ENCODE results near the gene ADAM12. TPM values are rescaled to one million over a fixed set of nuclear protein-coding genes. Genes with fewer than 3 reads are reported as not detected.

ADAM12 gene
- total and polyA plus RNA-seq, 2 of the 13 experiments (the other 11 are each of a cell fraction or from before 2014, with no cell fraction given), result not detected

DNA sequence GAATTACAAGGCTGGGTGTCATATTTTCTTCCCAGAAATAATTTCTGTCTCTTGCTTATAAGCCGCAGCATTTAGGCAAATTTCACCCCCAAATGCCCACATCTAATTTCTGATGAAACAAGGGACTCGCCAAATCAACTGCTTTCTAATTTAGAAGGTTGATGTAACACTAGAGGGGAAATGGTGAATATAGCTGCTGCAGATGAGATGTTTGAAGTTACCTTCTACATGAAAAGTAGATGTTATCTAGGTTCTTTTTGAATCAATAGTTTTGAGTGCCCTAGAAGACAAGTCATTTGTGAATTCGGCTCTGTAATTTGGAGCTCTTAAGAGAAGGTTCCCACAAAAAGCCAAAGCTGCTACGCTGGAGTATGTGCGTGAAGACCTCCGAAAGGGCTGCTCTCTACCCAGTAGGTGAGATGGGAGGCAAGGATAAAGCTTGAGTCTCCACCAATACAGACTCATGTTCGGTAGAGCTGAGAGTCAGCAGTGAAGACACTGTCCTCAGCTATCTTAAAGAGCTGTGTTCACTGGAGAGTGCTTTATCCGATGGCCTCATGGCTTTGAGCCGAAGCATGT, 392.5 kb downstream of the ADAM12 start:
- Histone ChIP-seq H3K27ac (ENCODE audit: extremely low read length, insufficient read depth, low read length) (no peak overlapping the region), H3K79me2 (ENCODE audit: insufficient read depth, low read length) (no peaks in the 10 kb centered on the region), H2AFZ (ENCODE audit: low read length) (no peak overlapping the region), H4K20me1 (ENCODE audit: insufficient read depth, low read length) (no peaks in the 10 kb centered on the region), H3K9ac (ENCODE audit: insufficient read depth, low read depth, low read length) (no peak overlapping the region), H3K36me3 (replicated peaks in 1 of 2; ENCODE audit: control insufficient read depth in 1 of 2, insufficient read depth in 2 of 2, low read length in 2 of 2) (no peaks in the 10 kb centered on the region), H3K4me3 (replicated peaks in 1 of 3; ENCODE audit: insufficient read depth in 1 of 3, low read depth in 2 of 3, low read length in 3 of 3) (no peak overlapping the region), H3K9me3 (ENCODE audit: low read length) (no peaks in the 10 kb centered on the region), H3K4me1 (ENCODE audit: insufficient read depth, low read length) (no peaks in the 10 kb centered on the region), H3K4me2 (ENCODE audit: low read depth, low read length) (no peak overlapping the region), H3K27me3 (ENCODE audit: control insufficient read depth in 1 of 2, insufficient read depth in 2 of 2, low read length in 2 of 2) (peaks cover 2 to 57% of the 10 kb centered on the region in 2 experiments; a peak in 4 of 5 replicates)
- in situ Hi-C loops (cut with HindIII; ENCODE audit: extremely low pct_ligation_motif_present, low pct_unique_long_range_greater_than_20kb) (loop anchor here (25.0 kb wide), 1 partner anchor 391 kb away; the partner anchor contains the start of gene ADAM12), intact Hi-C loops (cut with micrococcal nuclease; ENCODE audit: unreplicated experiment) (no loop called here)
- BruUV-seq (replicated peaks), result no TSS peak
- 9% methylated on average over 9 of the region's 9 CpGs for WGBS (ENCODE audit: low lambda C conversion rate)
- POLR2A ChIA-PET, result no interaction called here
- no peak for DNase-seq (ENCODE audit: low spot score)
- no peak for FAIRE-seq
- no peak for ATAC-seq
- CTCF ChIA-PET (ENCODE audit: low intra/inter-chr PET ratio, low total read pairs), result no interaction called here
- no peak for TF ChIP-seq KLF9 (CRISPR knock-in tag; IDR thresholded peaks at IDR 0.05; ENCODE audit: low read depth)
- TF ChIP-seq RARA (CRISPR knock-in tag; IDR thresholded peaks at IDR 0.05), result no peak
- no peak for TF ChIP-seq ZNF224 (CRISPR knock-in tag; IDR thresholded peaks at IDR 0.05)
- TF ChIP-seq NFE2L1 (CRISPR knock-in tag; IDR thresholded peaks at IDR 0.05; ENCODE audit: borderline replicate concordance), result no peak
- TF ChIP-seq HCFC1 (IDR thresholded peaks at IDR 0.05; ENCODE audit: low read depth, low read length), result no peak
- TF ChIP-seq, protein P1, sequence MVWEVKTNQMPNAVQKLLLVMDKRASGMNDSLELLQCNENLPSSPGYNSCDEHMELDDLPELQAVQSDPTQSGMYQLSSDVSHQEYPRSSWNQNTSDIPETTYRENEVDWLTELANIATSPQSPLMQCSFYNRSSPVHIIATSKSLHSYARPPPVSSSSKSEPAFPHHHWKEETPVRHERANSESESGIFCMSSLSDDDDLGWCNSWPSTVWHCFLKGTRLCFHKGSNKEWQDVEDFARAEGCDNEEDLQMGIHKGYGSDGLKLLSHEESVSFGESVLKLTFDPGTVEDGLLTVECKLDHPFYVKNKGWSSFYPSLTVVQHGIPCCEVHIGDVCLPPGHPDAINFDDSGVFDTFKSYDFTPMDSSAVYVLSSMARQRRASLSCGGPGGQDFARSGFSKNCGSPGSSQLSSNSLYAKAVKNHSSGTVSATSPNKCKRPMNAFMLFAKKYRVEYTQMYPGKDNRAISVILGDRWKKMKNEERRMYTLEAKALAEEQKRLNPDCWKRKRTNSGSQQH (CRISPR knock-in tag; IDR thresholded peaks at IDR 0.05; ENCODE audit: low read depth), result no peak
- TF ChIP-seq SMARCC2 (IDR thresholded peaks at IDR 0.05), result no peak
- TF ChIP-seq PLRG1 (conservative IDR thresholded peaks at IDR 0.05), result no peak
- TF ChIP-seq SAFB2 (CRISPR knock-in tag; IDR thresholded peaks at IDR 0.05; ENCODE audit: borderline replicate concordance, low read depth), result no peak
- TF ChIP-seq, protein P2, sequence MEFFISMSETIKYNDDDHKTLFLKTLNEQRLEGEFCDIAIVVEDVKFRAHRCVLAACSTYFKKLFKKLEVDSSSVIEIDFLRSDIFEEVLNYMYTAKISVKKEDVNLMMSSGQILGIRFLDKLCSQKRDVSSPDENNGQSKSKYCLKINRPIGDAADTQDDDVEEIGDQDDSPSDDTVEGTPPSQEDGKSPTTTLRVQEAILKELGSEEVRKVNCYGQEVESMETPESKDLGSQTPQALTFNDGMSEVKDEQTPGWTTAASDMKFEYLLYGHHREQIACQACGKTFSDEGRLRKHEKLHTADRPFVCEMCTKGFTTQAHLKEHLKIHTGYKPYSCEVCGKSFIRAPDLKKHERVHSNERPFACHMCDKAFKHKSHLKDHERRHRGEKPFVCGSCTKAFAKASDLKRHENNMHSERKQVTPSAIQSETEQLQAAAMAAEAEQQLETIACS (CRISPR knock-in tag; IDR thresholded peaks at IDR 0.05), result no peak
- TF ChIP-seq, protein P3, sequence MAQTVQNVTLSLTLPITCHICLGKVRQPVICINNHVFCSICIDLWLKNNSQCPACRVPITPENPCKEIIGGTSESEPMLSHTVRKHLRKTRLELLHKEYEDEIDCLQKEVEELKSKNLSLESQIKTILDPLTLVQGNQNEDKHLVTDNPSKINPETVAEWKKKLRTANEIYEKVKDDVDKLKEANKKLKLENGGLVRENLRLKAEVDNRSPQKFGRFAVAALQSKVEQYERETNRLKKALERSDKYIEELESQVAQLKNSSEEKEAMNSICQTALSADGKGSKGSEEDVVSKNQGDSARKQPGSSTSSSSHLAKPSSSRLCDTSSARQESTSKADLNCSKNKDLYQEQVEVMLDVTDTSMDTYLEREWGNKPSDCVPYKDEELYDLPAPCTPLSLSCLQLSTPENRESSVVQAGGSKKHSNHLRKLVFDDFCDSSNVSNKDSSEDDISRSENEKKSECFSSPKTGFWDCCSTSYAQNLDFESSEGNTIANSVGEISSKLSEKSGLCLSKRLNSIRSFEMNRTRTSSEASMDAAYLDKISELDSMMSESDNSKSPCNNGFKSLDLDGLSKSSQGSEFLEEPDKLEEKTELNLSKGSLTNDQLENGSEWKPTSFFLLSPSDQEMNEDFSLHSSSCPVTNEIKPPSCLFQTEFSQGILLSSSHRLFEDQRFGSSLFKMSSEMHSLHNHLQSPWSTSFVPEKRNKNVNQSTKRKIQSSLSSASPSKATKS (CRISPR knock-in tag; IDR thresholded peaks at IDR 0.05), result no peak
- TF ChIP-seq RELA (CRISPR knock-in tag; IDR thresholded peaks at IDR 0.05), result no peak
- TF ChIP-seq, protein P4, sequence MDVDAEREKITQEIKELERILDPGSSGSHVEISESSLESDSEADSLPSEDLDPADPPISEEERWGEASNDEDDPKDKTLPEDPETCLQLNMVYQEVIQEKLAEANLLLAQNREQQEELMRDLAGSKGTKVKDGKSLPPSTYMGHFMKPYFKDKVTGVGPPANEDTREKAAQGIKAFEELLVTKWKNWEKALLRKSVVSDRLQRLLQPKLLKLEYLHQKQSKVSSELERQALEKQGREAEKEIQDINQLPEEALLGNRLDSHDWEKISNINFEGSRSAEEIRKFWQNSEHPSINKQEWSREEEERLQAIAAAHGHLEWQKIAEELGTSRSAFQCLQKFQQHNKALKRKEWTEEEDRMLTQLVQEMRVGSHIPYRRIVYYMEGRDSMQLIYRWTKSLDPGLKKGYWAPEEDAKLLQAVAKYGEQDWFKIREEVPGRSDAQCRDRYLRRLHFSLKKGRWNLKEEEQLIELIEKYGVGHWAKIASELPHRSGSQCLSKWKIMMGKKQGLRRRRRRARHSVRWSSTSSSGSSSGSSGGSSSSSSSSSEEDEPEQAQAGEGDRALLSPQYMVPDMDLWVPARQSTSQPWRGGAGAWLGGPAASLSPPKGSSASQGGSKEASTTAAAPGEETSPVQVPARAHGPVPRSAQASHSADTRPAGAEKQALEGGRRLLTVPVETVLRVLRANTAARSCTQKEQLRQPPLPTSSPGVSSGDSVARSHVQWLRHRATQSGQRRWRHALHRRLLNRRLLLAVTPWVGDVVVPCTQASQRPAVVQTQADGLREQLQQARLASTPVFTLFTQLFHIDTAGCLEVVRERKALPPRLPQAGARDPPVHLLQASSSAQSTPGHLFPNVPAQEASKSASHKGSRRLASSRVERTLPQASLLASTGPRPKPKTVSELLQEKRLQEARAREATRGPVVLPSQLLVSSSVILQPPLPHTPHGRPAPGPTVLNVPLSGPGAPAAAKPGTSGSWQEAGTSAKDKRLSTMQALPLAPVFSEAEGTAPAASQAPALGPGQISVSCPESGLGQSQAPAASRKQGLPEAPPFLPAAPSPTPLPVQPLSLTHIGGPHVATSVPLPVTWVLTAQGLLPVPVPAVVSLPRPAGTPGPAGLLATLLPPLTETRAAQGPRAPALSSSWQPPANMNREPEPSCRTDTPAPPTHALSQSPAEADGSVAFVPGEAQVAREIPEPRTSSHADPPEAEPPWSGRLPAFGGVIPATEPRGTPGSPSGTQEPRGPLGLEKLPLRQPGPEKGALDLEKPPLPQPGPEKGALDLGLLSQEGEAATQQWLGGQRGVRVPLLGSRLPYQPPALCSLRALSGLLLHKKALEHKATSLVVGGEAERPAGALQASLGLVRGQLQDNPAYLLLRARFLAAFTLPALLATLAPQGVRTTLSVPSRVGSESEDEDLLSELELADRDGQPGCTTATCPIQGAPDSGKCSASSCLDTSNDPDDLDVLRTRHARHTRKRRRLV (CRISPR knock-in tag; IDR thresholded peaks at IDR 0.05), result no peak
- no peak for TF ChIP-seq BCL6 (CRISPR knock-in tag; IDR thresholded peaks at IDR 0.05)
- TF ChIP-seq NONO (IDR thresholded peaks at IDR 0.05), result no peak
- TF ChIP-seq NONO (CRISPR knock-in tag; conservative IDR thresholded peaks at IDR 0.05), result no peak
